ENCODE results near the gene DNAJB13. TPM values are rescaled to one million over a fixed set of nuclear protein-coding genes. Genes with fewer than 3 reads are reported as not detected.

DNAJB13 gene
- polyA plus RNA-seq, 1 of the 3 experiments (the other 2 are of a cell fraction), result 0.51 TPM

DNA sequence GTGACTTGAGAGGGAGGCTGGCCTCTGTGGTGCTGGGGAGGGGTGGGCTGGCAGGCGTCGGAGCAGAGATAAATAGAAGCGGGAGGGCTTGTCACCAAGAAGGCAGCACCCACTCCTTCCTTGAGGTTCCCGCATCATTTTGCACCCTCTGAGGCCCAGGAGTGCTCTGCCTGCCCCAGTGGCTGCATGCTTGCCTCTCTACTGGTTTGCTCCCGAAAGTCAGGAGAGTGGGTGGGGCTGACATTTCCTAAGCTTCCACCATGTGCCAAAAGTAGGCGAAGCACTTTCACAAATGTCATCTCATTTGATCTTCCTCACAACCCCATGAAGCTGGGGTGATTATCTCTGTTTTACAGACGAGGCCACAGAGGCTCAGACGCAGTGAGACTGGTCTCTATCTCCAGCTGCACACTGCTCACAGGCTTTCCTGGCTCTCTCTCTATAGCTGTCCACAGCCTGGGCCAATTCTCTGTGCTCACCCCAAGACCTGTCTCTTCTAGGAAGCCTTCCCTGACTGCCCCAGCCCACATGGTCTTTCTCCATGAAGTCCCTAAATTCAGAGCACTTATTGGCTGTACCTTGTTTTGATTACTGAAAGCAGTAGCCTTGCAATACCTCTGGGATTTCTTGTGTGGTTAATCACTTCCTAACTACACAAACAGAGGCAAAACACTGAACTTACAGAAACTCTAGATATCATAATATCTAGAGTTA, 60.7 kb downstream of the DNAJB13 start:
- TF ChIP-seq, protein P1, sequence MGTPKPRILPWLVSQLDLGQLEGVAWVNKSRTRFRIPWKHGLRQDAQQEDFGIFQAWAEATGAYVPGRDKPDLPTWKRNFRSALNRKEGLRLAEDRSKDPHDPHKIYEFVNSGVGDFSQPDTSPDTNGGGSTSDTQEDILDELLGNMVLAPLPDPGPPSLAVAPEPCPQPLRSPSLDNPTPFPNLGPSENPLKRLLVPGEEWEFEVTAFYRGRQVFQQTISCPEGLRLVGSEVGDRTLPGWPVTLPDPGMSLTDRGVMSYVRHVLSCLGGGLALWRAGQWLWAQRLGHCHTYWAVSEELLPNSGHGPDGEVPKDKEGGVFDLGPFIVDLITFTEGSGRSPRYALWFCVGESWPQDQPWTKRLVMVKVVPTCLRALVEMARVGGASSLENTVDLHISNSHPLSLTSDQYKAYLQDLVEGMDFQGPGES (IDR thresholded peaks at IDR 0.05; ENCODE audit: low read depth, low read length), result no peak
- TF ChIP-seq EP300 (IDR thresholded peaks at IDR 0.05; ENCODE audit: borderline replicate concordance in 1 of 2, low read depth in 1 of 2, low read length in 1 of 2), result no peak
- TF ChIP-seq GATA2 (CRISPR knock-in tag; IDR thresholded peaks at IDR 0.05), result no peak
- TF ChIP-seq TCF12 (IDR thresholded peaks at IDR 0.05), result no peak
- no peak for TF ChIP-seq RXRA (IDR thresholded peaks at IDR 0.05; ENCODE audit: borderline replicate concordance, low read depth)
- TF ChIP-seq ELF1 (IDR thresholded peaks at IDR 0.05), result no peak
- TF ChIP-seq JUND (IDR thresholded peaks at IDR 0.05), result no peak
- TF ChIP-seq FOXJ3 (CRISPR knock-in tag; IDR thresholded peaks at IDR 0.05), result no peak
- no peak for TF ChIP-seq CHD2 (IDR thresholded peaks at IDR 0.05; ENCODE audit: low read length, partially characterized antibody)
- TF ChIP-seq FOSL2 (IDR thresholded peaks at IDR 0.05; ENCODE audit: borderline replicate concordance, low read depth), result no peak
- TF ChIP-seq EZH2phosphoT487 (IDR thresholded peaks at IDR 0.05; ENCODE audit: borderline replicate concordance, low read depth), result no peak
- ChIA-PET POLR2A (no interaction called here), CTCF (no interaction called here)
- no peaks in the 10 kb centered on the region for H4K20me1 ChIP-seq (ENCODE audit: insufficient read depth)
- H3K9me3 ChIP-seq, result no peaks in the 10 kb centered on the region
- no peak overlapping the region for H3K4me2 ChIP-seq
- H3K79me2 ChIP-seq (ENCODE audit: insufficient read depth), result no peaks in the 10 kb centered on the region
- no peak overlapping the region for H3K4me3 ChIP-seq (ENCODE audit: low read depth in 2 of 2, low read length in 1 of 2)
- H3K4me1 ChIP-seq (ENCODE audit: control insufficient read depth in 1 of 2, insufficient read depth in 2 of 2, low read depth in 1 of 2, low read length in 1 of 2), result peaks cover 0 to 2% of the 10 kb centered on the region in 2 experiments; a peak in 1 of 4 replicates
- 98% methylated on average over 5 of the region's 8 CpGs for WGBS (ENCODE audit: low lambda C conversion rate)
- DNase-seq, result no peak
- no peaks in the 10 kb centered on the region for H3K27me3 ChIP-seq (ENCODE audit: insufficient read depth)
- H2AFZ ChIP-seq (ENCODE audit: low read depth), result no peak overlapping the region
- no peaks in the 10 kb centered on the region for H3F3A ChIP-seq (replicated peaks; ENCODE audit: insufficient read depth)
- no peak overlapping the region for H3K27ac ChIP-seq (ENCODE audit: low read depth in 2 of 2, low read length in 1 of 2)
- H3K9ac ChIP-seq, result no peak overlapping the region
- no peaks in the 10 kb centered on the region for H3K9me2 ChIP-seq
- peaks cover 0 to 27% of the 10 kb centered on the region in 2 experiments for H3K36me3 ChIP-seq (replicated peaks in 1 of 2; ENCODE audit: control insufficient read depth in 1 of 2, insufficient read depth in 2 of 2, low read length in 1 of 2)

DNA sequence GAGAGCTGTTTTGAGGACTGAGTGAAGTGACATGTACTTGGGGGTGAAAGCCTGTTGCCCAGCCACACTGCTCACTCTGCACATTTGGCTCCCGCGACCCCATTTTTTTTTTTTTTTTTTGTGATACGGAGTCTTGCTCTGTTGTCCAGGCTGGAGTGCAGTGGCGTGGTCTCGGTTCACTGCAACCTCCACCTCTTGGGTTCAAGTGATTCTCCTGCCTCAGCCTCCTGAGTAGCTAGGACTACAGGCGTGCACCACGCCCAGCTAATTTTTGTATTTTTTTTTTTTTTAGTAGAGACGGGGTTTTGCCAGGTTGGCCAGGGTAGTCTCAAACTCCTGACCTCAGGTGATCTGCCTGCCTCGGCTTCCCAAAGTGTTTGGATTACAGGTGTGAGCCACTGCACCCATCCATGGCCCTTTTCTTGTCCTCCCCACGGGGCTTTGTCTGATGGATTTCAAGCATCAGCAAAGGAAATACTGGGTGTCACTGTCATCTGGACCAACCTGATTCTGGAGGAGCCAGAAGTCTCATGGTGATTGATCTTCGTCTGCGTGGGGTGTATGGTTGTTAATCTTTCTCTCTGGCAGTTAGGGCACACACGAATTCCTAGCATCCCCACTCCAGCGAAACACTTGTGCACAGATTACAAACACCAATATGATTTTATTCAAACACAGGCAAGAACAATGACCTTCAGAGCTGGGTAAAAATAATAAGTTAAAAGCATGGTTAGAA, 61.4 kb downstream of the DNAJB13 start:
- Histone ChIP-seq H2AFZ (ENCODE audit: low read depth) (no peak overlapping the region), H3K27me3 (ENCODE audit: insufficient read depth) (no peaks in the 10 kb centered on the region), H4K20me1 (ENCODE audit: insufficient read depth) (no peaks in the 10 kb centered on the region), H3F3A (replicated peaks; ENCODE audit: insufficient read depth) (no peaks in the 10 kb centered on the region), H3K79me2 (ENCODE audit: insufficient read depth) (no peaks in the 10 kb centered on the region), H3K4me3 (ENCODE audit: low read depth in 2 of 2, low read length in 1 of 2) (no peak overlapping the region), H3K27ac (ENCODE audit: low read depth in 2 of 2, low read length in 1 of 2) (no peak overlapping the region), H3K4me1 (ENCODE audit: control insufficient read depth in 1 of 2, insufficient read depth in 2 of 2, low read depth in 1 of 2, low read length in 1 of 2) (peaks cover 0 to 2% of the 10 kb centered on the region in 2 experiments; a peak in 1 of 4 replicates), H3K9ac (no peak overlapping the region), H3K4me2 (no peak overlapping the region), H3K9me3 (no peaks in the 10 kb centered on the region), H3K9me2 (no peaks in the 10 kb centered on the region), H3K36me3 (replicated peaks in 1 of 2; ENCODE audit: control insufficient read depth in 1 of 2, insufficient read depth in 2 of 2, low read length in 1 of 2) (peaks cover 0 to 33% of the 10 kb centered on the region in 2 experiments)
- no peak for TF ChIP-seq MEF2A (IDR thresholded peaks at IDR 0.05; ENCODE audit: borderline replicate concordance, low read depth)
- no peak for TF ChIP-seq EZH2phosphoT487 (IDR thresholded peaks at IDR 0.05; ENCODE audit: borderline replicate concordance, low read depth)
- TF ChIP-seq GATA2 (CRISPR knock-in tag; IDR thresholded peaks at IDR 0.05), result no peak
- TF ChIP-seq GABPA (IDR thresholded peaks at IDR 0.05; ENCODE audit: low read depth), result no peak
- TF ChIP-seq MXI1 (IDR thresholded peaks at IDR 0.05; ENCODE audit: low read depth, low read length), result no peak
- TF ChIP-seq RFX5 (IDR thresholded peaks at IDR 0.05; ENCODE audit: low read length), result no peak
- no peak for TF ChIP-seq TAF1 (IDR thresholded peaks at IDR 0.05; ENCODE audit: borderline replicate concordance, low read depth, low read length)
- no peak for TF ChIP-seq ELF1 (IDR thresholded peaks at IDR 0.05)
- TF ChIP-seq TCF12 (IDR thresholded peaks at IDR 0.05), result no peak
- no peak for TF ChIP-seq FOXJ3 (CRISPR knock-in tag; IDR thresholded peaks at IDR 0.05)
- TF ChIP-seq, protein P1 (IDR thresholded peaks at IDR 0.05; ENCODE audit: low read depth, low read length), result no peak
- TF ChIP-seq EP300 (IDR thresholded peaks at IDR 0.05; ENCODE audit: borderline replicate concordance in 1 of 2, low read depth in 1 of 2, low read length in 1 of 2), result no peak
- WGBS (ENCODE audit: low lambda C conversion rate), result 97% methylated on average over 14 of the region's 14 CpGs
- POLR2A ChIA-PET, result no interaction called here
- CTCF ChIA-PET, result no interaction called here
- no peak for DNase-seq
